GM21390 (cell line): ENCODE measurements around the gene HRAS.

Experiments
- ATAC-seq: cut with Tn5 transposase; IDR thresholded peaks from one replicate; pipeline ENCODE4 v1.9.1; 2021; ENCODE audit not compliant: unreplicated experiment

HRAS gene

DNA sequence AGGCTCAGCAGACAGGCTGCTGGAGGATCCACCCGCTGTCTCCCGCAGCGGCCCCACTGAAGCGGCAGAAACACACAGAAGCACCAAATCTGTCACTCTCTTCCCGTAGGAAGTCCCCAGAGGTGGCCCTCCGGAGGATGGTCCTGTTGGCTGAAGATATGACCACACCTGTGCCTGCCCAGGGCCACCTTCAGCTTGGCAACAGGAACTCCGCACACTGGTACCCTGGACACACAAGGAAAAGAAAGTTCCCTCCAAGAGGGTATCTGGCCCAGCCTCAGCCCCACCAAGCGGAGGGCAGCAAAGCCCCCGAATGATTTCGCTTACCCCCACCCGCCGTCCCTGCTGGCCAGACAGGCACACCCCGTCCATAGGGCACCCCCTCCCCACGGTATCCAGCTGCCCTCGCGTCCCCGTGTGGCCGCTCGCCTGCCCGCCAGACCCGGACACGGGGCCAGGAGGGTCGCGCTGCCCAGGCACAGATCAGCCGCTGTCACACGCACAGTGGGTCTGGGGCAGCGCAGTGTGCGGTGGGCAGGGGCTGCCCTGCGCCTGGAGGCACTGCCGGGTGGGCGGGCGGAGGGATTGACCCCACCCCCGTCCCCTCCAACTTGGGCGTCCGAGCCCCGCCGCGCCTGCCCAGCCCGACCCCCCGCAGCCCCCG lies 32.4 kb upstream of the HRAS start:
- no peak for ATAC-seq

DNA sequence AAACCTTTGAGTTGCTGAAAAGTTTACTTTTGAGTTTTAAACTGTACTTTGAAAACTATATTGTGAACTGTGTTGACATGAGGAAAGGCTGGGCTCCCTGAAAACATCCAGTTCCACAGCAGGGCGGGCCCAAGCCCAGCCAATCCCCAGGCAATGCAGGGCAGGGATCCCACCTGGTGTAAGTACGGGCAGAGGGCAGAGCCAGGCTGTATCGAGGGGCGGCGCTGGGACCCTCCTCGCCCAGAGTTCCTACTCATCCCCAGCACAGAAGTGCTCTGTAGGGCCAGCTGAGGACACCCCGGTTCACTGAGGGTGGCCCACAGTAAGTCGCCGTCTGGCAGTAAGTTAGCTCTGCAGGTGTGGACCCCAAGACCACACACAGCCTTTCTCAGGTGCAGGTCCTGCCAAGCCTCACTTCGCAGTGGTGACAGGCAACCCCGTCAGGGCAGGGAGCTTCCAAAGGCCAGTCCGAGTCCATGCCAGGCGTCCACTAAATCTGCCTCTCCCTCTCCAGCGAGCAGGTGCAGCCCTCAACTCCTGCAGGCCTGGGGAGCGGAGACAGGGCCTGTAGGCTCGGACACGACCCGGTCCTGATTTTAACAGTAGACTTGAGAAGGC lies 31.7 kb upstream of the HRAS start:
- no peak for ATAC-seq

DNA sequence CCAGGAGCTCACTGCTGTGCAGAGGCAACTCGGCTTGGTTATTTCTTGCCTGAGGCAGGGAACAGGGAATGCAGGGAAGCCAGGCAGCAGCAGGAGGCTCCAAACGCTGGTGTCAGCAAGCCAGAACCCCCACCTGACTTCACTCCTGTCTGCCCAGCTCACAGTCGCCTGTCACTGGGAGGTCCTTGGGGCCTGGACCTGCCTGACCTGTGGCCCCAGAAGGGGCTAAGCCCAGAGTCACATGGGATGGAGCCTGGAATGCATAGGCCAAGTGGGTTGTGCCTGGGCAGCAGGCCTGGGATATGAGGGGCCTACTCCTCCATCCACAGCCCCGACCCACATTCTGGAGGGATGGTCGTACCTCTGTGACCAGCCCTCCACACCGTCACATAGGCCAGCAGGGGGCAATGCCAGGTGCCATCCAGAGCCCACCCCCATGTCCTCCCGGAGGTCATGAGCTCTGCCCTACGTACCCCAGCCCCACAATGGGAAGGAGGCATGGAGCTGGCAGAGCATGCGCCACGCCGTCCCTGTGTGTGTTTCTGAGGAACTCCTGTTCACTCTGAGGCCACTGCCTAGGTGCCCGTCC lies 30.6 kb upstream of the HRAS start:
- no peak for ATAC-seq

DNA sequence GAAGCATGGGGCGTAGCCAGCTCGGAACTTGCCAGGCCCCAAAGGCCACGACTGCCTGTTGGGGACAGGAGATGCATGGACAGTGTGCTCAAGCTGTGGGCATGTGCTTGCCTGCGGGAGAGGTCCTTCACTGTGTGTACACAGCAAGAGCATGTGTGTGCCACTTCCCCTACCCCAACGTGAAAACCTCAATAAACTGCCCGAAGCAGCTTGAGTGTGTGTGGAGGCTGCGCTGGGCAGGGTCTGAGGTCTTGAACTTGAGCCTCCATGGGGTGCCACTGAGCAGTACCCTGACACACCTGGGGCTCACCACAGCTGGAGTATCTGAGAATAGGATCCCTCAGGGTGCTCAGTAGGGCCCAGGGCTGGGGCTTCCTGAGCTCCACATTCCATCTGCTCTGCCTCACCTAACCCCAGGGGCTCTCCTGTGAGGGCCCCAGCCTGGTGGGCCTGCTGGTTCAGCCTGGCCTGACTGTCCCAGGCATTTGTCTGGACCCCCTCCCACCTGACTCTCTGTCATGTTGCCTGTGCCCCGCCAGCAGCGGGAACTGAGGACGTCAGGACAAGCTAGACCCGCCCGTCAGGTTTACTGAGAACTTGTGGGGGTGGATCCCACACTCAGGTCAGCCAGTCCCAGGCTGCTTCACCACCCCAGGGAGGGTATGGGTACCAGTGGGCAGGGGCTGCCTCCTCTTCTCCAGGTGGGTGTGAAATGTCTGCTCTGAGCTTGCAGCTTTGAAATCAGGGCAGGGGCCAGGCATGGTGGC lies 28.6 kb upstream of the HRAS start:
- ATAC-seq: no peak

DNA sequence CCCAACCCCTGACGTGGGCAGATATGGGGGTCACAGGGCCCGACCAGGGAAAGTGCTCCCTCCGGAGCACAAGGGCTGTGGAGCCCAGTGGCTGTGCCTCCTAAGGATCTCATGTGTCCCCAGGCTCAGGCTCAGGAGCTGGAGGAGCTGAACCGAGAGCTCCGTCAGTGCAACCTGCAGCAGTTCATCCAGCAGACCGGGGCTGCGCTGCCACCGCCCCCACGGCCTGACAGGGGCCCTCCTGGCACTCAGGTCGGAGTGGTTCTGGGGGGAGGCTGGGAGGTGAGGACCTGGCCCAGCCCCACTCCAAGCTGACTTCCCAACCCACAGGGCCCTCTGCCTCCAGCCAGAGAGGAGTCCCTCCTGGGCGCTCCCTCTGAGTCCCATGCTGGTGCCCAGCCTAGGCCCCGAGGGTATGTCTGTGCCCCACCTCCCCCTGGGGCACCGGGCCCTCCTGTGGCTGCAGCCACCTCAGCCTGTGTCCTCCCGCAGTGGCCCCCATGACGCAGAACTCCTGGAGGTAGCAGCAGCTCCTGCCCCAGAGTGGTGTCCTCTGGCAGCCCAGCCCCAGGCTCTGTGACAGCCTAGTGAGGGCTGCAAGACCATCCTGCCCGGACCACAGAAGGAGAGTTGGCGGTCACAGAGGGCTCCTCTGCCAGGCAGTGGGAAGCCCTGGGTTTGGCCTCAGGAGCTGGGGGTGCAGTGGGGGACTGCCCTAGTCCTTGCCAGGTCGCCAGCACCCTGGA lies 27.9 kb upstream of the HRAS start:
- no peak for ATAC-seq

DNA sequence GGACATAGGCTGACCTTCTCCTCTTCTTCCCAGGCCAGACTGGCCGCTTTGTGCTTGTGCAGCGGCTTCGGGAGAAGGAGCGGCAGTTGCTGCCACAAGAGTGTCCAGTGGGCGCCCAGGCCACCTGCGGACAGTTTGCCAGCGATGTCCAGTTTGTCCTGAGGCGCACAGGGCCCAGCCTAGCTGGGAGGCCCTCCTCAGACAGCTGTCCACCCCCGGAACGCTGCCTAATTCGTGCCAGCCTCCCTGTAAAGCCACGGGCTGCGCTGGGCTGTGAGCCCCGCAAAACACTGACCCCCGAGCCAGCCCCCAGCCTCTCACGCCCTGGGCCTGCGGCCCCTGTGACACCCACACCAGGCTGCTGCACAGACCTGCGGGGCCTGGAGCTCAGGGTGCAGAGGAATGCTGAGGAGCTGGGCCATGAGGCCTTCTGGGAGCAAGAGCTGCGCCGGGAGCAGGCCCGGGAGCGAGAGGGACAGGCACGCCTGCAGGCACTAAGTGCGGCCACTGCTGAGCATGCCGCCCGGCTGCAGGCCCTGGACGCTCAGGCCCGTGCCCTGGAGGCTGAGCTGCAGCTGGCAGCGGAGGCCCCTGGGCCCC lies 26.8 kb upstream of the HRAS start:
- ATAC-seq: no peak

DNA sequence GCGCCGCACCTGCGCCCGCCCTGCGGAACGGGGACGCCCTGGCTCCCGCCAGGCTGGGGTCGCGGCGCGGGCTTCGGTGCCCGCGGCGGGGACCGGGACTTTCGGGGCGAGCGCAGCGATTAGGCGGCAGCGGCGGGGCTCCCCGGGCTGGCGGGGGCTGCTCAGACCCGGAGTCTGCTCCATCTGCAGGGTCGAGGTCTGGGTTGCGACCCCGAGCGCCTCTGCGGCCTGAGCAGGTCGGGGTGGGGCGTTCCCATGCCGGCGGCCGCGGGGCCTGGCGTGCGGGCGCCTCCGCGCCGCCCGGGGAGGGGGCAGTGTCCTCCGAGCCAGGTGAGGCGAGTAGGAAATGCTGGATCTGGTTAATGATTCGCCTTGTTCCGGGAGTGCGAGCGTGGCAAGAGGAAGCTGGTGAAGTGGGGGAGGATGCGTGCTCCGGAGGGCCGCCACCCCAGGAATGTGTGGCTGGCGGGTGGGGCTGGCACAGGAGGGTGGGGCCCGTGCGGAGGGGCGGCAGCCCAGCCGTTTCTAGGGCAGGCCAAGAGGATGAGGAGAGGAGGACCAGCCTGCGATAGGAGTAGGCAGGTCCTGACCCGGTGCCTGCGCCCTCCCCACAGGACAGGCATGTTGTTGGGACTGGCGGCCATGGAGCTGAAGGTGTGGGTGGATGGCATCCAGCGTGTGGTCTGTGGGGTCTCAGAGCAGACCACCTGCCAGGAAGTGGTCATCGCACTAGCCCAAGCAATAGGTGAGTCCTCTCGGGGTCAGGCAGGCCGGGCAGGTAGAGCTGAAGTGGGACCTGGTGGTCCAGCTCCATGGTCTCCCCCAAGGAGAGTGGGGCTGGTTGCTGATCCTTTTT lies 26.0 kb upstream of the HRAS start:
- peak; percentile 25 for ATAC-seq

DNA sequence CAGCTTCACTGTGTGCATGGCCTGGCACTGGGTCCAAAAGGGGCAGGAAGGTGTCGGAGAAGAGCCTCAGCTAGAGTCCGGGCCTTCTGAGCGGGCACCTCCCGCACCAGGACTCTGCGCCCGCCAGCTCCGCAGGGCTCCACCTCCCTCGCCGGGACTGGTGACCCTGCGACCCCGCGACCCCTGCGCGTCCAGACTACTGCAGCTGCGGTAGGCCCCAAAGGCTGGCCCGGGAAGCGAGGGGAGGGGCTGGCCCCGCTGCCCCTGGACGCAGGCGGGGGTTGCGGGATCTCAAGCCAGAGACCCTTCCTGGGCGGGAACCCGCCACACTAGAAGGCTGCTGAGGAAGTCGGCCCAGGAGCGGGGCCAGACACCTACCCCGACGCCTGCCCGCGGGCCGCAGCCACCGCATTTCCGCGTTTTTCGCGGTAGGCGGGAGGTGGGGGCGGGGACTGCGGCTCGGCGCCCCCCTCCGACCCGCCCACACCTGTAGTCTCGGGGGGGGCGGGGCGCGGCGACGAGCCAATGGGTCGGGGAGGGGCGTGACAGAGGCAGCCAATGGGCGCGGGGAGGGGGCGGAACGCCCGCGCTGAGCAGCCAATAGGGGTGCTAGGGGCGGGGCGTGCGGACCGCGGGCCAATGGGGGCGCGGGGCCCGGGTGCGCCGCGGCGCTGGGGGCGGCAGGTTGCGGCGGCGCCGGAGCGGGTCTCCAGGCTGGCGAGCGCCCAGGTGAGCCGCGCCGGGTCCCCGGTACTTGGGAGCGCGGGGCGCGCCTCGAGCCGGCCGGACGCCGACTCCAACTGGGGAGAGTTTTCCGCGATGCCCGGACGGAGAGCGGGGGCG lies 25.1 kb upstream of the HRAS start, which contains the start of the genes LMNTD2 and RASSF7:
LMNTD2 (minus strand) TSS at position 434 of the 843 bp plus-strand sequence; CDS start at position 412, 22 bp downstream.
RASSF7 (plus strand) TSS at position 666 of the 843 bp plus-strand sequence. CDS start 799 bp downstream, outside the sequence.
- peak; percentile 64 for ATAC-seq

DNA sequence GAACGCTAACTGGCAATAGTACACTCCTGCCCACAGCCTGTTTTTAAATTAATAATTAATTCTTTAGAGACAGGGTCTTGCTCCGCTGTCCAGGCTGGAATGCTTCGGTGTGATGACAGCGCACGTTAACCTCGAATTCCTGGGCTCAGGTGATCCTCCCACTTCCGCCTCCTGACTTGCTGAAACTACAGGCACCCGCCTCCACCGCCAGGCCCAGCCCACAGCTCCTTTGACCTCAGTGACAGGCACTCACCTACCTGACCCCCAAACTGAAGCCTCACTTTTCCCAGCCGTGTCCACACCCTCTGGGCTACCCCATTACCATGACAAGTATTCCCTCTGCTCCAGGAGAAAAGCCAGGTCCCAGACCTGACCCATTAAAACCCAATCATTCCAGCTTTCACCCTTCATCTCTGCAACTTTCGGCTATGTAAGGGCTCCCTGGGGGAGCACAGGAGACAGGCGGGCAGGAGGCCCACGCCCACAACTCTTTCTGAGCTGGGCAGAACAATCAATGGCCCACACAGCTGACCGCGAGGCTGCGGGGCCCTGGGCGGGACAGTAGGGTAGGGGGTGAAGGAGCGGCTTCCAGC lies 24.4 kb upstream of the HRAS start:
- ATAC-seq: no peak

DNA sequence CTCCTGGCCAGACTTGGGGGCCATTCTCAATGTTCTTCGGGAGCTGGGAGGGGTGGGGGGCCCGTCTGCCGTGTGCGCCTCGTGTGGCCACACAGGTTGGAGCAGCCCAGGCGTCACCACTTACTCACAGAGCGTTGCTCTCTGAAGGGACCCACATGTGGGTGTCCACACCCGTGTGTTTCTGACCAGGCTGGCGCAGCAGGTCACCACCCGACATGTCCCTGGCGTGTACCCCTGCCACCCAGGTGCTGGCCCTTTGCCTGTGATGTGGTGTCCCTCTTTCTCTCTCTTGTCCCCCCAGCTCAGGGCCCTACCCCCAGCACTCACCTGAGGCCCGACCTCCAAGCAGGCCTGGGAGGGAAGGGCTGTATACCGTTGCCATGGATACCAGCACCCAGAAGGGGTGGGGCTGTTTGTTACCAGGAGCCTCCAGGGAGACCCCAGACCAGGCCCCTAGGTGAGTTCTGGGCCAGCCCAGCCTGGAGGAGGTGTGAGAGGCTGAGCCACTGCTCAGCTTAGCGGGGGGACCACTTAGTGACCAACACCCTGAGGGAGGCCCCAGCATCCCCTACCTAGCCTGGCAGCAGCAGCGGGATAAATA lies 23.7 kb upstream of the HRAS start:
- ATAC-seq: no peak

DNA sequence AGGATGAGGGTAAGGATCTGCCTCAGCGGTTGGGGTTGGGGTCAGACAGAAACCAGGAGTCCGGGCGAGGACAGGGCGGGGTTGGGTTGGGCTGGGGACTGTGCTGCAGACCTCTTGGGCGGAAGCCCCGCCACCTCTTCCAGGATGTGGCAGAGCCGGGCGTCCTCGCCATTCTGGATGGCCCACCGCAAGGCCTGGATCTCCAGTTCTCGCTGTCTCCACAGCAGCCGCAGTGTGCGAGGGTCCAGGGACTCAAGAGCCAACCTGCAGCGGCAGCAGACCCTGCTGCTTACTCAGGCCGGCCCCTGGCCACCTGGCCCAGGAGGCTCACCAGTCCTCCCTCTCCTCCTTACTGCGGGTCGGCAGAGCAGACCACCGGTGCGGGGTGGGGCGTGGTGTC lies 23.1 kb upstream of the HRAS start:
- no peak for ATAC-seq

DNA sequence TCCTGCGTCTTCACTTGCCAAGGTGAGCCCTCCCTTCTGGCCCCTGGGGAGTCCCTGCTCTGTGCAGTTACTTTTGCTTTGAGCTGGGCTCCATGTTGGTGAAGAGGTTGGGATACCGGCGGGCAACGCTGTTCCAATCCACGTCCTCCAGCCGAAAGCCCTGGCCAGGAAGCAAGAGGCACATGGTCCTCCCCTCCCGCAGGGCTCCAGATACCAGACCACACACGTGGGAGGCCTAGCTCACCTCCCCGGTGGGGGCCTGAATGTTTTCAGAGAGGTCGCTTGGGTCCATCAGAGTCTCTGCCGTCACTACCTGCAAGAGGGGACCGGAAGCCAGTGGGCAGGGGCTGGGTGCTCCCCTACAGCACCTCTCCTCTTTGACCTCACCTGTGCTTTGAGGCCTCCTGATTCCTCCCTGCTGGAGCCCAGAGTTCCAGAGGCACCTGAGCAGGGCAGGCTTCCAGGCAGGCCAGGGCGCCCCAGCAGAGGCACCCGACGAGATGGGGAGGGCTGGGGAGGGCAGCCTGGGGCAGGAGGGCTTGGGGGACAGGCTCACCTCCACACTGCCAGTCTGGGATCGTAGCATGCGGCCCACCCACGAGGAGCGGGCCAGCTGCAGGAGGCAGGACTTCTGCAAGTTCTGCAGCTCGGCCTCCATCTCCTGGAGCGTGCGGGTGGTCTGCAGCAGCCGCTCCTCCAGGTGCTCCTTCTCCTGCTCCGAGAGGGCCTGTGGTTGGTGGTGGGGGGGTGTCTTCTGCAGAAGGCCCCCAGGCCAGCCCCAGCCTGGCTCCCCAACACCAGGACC lies 22.2 kb upstream of the HRAS start:
- no peak for ATAC-seq

DNA sequence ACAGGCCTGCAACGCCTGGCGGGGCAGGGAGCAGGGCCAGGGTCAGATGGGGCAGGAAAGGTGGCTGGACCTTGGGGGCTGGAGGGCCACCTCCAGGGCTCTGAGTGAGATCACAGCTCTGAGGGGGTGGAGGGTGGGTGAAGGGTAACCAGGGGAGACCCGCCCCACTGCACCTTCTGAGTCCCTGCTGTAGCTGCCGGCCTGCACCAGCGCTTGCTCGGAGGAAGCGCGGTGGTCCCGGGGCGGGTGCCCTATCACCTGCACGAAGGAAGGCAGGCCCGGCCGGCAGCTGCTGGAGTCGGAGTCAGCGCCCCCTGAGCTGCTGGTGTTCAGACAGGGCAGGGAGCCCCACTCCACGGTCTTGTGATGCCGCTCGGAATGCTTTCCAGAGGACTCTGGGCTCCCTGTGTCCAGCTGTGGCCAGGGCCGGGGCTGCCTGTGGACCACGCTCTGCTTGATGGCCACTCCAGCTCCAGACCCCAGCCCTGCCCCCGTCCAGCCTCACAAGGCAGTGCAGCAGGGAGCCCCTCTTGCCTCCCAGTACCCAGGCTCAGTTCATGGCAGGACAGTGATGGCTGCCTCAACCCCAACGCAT lies 21.4 kb upstream of the HRAS start:
- no peak for ATAC-seq

DNA sequence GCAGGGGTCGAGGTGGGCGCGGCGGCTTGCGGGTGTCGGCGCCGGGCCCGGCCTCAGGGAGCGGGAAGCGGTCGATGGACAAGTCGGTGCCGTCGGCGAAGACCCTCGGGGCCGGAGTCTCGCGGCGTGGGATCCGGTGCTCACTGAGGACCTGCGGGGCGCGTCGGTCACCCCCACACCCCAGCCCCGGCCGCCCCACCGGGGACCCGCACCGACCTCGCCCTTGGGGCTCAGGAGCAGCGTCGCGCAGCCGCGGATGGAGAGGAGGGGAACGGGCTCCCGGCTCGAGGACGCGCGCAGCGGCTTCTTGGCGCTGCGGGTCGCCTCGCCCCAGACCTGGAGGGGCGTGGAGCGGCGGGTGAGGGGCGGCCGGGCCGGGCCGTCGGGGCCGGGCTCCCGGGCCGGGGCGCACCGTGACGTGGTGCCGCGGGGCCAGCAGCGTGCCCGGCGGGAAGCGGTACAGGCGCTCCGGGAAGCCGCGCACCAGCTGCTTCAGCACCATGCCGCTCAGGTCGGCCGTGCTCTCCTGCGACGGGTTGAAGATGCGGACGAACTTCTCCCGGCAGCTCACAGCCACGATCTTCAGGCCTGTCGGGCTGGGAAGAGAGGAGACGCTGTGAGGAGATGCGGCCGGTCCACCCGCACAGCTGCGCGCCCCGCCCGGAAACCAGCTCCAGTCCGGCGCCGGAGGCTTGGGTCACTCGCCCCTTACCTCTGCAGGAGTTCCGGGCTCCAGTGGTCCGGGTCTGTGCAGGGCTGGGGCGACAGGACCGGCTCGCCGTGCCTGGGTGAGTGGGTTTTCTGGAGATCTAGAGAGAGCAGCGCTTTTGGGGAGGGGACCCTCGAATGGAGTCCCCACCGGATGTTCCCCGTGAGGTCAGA lies 20.6 kb upstream of the HRAS start:
- ATAC-seq: no peak

DNA sequence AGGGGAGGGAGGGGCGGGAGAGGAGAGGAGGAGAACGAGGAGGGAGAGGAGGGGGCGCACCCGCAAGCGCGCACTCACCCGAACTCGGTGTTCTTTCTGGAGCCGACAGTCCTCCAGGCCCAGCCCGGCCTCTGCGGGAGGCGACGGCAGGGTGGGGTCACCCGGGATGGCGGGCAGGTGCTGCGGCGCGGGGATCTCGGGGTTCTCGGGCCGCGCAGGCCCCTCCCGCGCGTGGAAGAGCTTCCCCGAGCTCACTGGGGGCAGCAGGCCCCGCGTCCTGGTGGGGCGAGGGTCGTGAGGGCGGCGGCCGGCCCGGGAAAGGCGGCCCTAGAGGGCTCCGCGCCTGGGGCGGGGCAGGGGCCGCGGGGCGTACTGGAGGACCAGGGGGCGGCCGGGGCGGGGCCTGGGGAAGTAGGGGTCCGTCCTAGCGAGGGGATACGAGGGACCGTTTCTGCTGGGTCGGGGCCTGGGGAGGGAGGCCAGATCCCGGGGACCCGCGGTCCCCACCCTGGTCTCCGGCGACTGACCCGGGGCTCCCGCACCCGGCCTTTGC lies 19.9 kb upstream of the HRAS start:
- no peak for ATAC-seq
